Measurements from ENCODE around the gene PALD1. TPM values are rescaled to one million over a fixed set of nuclear protein-coding genes. Genes with fewer than 3 reads are reported as not detected.
A peak's percentile ranks its signal among the peaks of the same experiment; 100 is the strongest.

Gene PALD1
- total RNA-seq, 2 donors from 2014 or later: 17.3 to 19.7 TPM

DNA sequence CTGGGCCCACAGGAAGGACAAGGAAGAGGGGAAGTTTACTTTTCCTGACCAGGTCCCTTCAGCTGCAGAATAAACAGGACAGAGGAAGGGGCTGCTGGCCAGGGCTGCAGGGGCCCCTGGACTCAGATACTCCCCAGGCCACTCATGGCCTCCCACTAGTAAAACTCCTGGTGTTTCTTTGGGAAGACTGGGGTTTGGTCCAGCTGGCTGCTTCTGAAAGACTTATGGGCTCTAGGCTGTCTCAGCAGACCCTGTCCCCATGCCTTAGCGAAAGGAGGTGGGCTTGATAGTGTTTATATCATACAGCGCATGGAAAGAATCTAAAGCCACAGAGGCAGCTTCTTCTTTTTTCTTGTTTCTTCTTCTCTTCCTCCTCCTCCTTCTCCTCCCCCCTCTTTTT, 56.4 kb downstream of the PALD1 start:
- WGBS, 2 experiments (ENCODE audit: insufficient coverage in 1 of 2, insufficient read length in 1 of 2): 100% methylated on average over 1 to 2 of the region's 2 CpGs
- Mint-ChIP-seq H3K36me3 (ENCODE audit: low read depth) (peaks cover 3% of the 10 kb centered on the region), H3K4me3 (no peak overlapping the region), H3K27ac (peak overlapping the region; percentile 75), H3K4me1 (peaks cover 15% of the 10 kb centered on the region), H3K27me3 (ENCODE audit: insufficient read depth) (no peaks in the 10 kb centered on the region), H3K9me3 (no peaks in the 10 kb centered on the region)
- Histone ChIP-seq H3K36me3 (ENCODE audit: control insufficient read depth, insufficient read depth, low read length) (peaks cover under 1% of the 10 kb centered on the region), H3K27ac (ENCODE audit: low read depth, low read length) (no peak overlapping the region), H3K9ac (ENCODE audit: extremely low read depth, low read length, poor library complexity, severe bottlenecking) (no peak overlapping the region), H3K4me3 (ENCODE audit: low read length) (no peak overlapping the region), H3K27me3 (ENCODE audit: control insufficient read depth, insufficient read depth, low read length, poor library complexity, severe bottlenecking) (no peaks in the 10 kb centered on the region), H3K9me3 (ENCODE audit: control insufficient read depth, low read length) (no peaks in the 10 kb centered on the region), H3K4me1 (ENCODE audit: control insufficient read depth, insufficient read depth, low read length) (no peaks in the 10 kb centered on the region)
- TF ChIP-seq, protein P1, sequence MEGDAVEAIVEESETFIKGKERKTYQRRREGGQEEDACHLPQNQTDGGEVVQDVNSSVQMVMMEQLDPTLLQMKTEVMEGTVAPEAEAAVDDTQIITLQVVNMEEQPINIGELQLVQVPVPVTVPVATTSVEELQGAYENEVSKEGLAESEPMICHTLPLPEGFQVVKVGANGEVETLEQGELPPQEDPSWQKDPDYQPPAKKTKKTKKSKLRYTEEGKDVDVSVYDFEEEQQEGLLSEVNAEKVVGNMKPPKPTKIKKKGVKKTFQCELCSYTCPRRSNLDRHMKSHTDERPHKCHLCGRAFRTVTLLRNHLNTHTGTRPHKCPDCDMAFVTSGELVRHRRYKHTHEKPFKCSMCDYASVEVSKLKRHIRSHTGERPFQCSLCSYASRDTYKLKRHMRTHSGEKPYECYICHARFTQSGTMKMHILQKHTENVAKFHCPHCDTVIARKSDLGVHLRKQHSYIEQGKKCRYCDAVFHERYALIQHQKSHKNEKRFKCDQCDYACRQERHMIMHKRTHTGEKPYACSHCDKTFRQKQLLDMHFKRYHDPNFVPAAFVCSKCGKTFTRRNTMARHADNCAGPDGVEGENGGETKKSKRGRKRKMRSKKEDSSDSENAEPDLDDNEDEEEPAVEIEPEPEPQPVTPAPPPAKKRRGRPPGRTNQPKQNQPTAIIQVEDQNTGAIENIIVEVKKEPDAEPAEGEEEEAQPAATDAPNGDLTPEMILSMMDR (conservative IDR thresholded peaks at IDR 0.05): no peak
- DNase-seq: no peak

GRCh38 chr10:70535451-70535850, 56.9 kb downstream of the PALD1 start:
- Mint-ChIP-seq H3K4me3 (no peak overlapping the region), H3K36me3 (ENCODE audit: low read depth) (peaks cover 3% of the 10 kb centered on the region), H3K4me1 (peaks cover 15% of the 10 kb centered on the region), H3K27ac (no peak overlapping the region), H3K27me3 (ENCODE audit: insufficient read depth) (no peaks in the 10 kb centered on the region), H3K9me3 (no peaks in the 10 kb centered on the region)
- DNase-seq: no peak
- Histone ChIP-seq H3K27me3 (ENCODE audit: control insufficient read depth, insufficient read depth, low read length, poor library complexity, severe bottlenecking) (no peaks in the 10 kb centered on the region), H3K4me3 (ENCODE audit: low read length) (no peak overlapping the region), H3K36me3 (ENCODE audit: control insufficient read depth, insufficient read depth, low read length) (peaks cover 3% of the 10 kb centered on the region), H3K9ac (ENCODE audit: extremely low read depth, low read length, poor library complexity, severe bottlenecking) (no peak overlapping the region), H3K4me1 (ENCODE audit: control insufficient read depth, insufficient read depth, low read length) (no peaks in the 10 kb centered on the region), H3K9me3 (ENCODE audit: control insufficient read depth, low read length) (no peaks in the 10 kb centered on the region), H3K27ac (ENCODE audit: low read depth, low read length) (no peak overlapping the region)
- TF ChIP-seq, protein P1 (conservative IDR thresholded peaks at IDR 0.05): no peak
- WGBS, 2 experiments (ENCODE audit: insufficient coverage in 1 of 2, insufficient read length in 1 of 2): 93 to 99% methylated on average over 5 of the region's 5 CpGs

- no peaks in the 10 kb centered on the region for H3K27me3 ChIP-seq (ENCODE audit: control insufficient read depth, insufficient read depth, low read length, poor library complexity, severe bottlenecking)
- peaks cover 3% of the 10 kb centered on the region for H3K36me3 ChIP-seq (ENCODE audit: control insufficient read depth, insufficient read depth, low read length)
- 58 to 66% methylated on average over 7 to 8 of the region's 8 CpGs for WGBS, 2 experiments (ENCODE audit: insufficient coverage in 1 of 2, insufficient read length in 1 of 2)
- Mint-ChIP-seq H3K4me1 (peaks cover 15% of the 10 kb centered on the region), H3K27me3 (ENCODE audit: insufficient read depth) (no peaks in the 10 kb centered on the region), H3K4me3 (peak overlapping the region; percentile 10), H3K9me3 (no peaks in the 10 kb centered on the region), H3K27ac (peak overlapping the region; percentile 84), H3K36me3 (ENCODE audit: low read depth) (peaks cover 3% of the 10 kb centered on the region)
- no peaks in the 10 kb centered on the region for H3K9me3 ChIP-seq (ENCODE audit: control insufficient read depth, low read length)
- H3K27ac ChIP-seq (ENCODE audit: low read depth, low read length): peak overlapping the region; percentile 52
- no peak for DNase-seq
- H3K9ac ChIP-seq (ENCODE audit: extremely low read depth, low read length, poor library complexity, severe bottlenecking): no peak overlapping the region
- peak overlapping the region; percentile 37 for H3K4me3 ChIP-seq (ENCODE audit: low read length)
- TF ChIP-seq, protein P1 (conservative IDR thresholded peaks at IDR 0.05): peak; percentile 37
- no peaks in the 10 kb centered on the region for H3K4me1 ChIP-seq (ENCODE audit: control insufficient read depth, insufficient read depth, low read length)
Observed at GRCh38 chr10:70536196-70536861, 57.8 kb downstream of the PALD1 start.
